Measurements from ENCODE around the gene EPB41L4B.
"Not testable (repeated sequence)": the region's sequence is repeated elsewhere in the genome, so short reads cannot be mapped to it uniquely, and the experiment has no call there.

EPB41L4B gene

GRCh38 chr9:109242014-109242413 is 78.8 kb downstream of the EPB41L4B start:
- DNase-seq, result no peak

DNA sequence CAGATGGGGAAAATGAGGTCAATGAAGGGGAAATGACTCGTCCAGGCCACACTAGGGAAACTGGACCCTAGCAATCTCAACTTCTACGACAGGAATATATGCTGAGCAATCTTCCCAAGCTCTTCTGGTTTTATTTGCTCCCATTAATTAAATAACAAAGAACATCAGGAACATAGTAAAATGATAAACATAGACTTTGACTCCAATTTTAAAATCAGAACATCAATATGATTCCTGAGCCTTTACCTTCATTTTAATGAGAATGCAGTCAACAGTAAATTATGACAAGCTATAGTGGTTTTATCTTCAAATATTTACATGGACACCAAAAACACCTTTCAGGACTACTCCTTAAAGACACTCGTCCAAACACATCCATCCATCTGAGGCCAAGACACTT is 79.7 kb downstream of the EPB41L4B start:
- no peak for DNase-seq

DNA sequence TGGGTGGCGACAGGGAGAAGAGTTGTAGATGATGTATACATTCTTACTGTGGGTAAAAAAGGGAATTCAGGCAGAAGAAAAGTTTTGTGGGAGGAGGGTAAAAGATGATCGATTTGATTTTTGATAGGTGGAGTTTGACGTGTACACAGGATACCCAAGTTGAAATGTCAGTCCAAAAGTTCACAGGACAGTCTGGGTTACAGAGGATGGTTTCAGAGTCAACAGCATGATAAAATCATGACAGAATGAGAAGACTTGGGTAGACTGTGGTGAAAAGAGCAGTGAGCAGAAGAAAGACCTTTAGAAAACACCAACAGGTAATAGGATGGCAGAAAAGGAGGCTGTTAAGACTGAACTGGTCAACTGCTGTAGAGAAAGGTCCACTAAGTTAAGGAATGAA is 81.6 kb downstream of the EPB41L4B start:
- no peak for DNase-seq

- DNase-seq, result no peak
Measured at GRCh38 chr9:109238655-109239054, 82.2 kb downstream of the EPB41L4B start.

GRCh38 chr9:109238125-109238524 is 82.7 kb downstream of the EPB41L4B start:
- no peak for DNase-seq

GRCh38 chr9:109232449-109233237 is 88.2 kb downstream of the EPB41L4B start:
- DNase-seq, result no peak

GRCh38 chr9:109231593-109231992 is 89.3 kb downstream of the EPB41L4B start:
- no peak for DNase-seq

DNA sequence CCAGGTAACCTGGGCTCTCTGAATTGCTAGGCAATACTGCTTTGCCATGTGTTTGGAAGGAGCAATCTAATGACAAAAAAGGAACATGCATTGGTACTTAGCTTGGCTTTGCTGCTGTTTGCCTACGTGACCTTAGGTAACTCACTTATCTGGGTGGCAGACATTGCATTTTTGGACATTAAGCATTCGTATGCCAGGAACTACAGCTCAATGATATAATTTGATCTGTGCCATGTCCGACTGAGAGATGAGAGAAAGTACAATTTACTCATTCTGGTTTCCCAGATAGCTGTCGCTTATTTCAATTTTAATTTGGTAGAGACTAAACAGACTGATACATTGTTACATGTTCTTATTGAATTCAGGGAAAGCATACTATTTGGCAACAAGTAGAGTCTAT is 90.6 kb downstream of the EPB41L4B start:
- no peak for DNase-seq

GRCh38 chr9:109229682-109230081 is 91.2 kb downstream of the EPB41L4B start:
- DNase-seq, result no peak

DNA sequence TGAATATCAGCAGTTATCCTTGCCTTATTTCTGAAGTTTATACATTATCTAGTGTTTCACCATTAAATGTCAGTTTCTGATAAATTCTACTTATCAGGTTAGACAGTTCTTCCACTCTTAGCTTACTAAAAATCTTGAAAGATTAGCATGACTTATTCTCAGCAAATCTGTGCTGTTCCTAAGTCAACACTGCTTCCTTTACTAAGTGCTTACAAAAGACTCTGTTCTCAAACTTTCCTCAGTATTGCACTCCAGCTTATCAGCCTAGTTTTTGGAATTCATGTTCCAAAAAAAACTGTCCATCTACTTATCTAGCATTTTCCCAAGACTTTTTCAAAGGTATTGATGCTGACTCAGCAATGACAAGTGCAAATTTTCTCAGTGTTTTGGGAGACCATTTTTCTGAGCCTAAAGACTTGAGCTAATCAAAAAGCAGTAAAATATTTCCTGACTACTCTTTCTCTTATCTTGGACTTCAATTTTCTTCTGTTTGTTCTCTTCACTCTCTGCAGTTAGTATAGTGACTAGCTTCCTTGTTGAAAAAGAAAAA is 92.7 kb downstream of the EPB41L4B start:
- no peak for DNase-seq

GRCh38 chr9:109225629-109226028 is 95.2 kb downstream of the EPB41L4B start:
- no peak for DNase-seq

- DNase-seq, result no peak
Measured at GRCh38 chr9:109224751-109225150, 96.1 kb downstream of the EPB41L4B start.

DNA sequence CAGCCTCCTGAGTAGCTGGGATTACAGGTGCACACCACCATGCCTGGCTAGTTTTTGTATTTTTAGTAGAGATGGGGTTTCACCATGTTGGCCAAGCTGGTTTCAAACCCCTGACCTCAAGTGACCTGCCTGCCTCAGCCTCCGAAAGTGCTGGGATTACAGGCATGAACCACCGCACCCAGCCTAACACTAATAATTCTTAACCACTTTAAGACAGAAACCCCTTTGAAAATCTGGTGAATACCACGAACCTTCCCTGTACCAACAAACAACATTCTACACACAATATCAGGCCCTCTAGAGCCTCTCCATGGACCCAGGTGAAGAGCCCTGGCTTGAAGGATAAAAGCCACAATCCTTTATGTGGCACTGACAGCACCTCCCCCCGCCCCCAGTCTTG is 102.6 kb downstream of the EPB41L4B start:
- not testable (repeated sequence) for DNase-seq

DNA sequence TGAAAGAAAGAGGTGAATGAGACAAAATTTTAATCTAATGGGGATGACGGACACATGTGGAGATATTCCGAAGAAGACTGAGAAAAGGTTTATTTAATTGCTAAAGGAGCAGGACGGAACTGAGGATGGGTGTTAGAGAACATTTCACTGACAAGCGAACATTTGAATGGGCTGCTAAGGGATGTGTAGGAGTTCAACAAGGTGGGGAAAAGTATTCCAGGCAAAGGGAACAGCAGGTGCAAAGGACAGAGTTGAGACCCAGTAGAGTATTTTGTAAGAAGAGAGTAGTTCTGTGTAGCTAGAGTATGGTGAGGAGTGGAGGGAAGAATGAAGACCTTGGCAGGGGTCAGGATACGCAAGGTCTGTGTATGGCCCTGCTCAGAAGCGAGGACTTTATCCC is 106.4 kb downstream of the EPB41L4B start:
- DNase-seq, result no peak

DNA sequence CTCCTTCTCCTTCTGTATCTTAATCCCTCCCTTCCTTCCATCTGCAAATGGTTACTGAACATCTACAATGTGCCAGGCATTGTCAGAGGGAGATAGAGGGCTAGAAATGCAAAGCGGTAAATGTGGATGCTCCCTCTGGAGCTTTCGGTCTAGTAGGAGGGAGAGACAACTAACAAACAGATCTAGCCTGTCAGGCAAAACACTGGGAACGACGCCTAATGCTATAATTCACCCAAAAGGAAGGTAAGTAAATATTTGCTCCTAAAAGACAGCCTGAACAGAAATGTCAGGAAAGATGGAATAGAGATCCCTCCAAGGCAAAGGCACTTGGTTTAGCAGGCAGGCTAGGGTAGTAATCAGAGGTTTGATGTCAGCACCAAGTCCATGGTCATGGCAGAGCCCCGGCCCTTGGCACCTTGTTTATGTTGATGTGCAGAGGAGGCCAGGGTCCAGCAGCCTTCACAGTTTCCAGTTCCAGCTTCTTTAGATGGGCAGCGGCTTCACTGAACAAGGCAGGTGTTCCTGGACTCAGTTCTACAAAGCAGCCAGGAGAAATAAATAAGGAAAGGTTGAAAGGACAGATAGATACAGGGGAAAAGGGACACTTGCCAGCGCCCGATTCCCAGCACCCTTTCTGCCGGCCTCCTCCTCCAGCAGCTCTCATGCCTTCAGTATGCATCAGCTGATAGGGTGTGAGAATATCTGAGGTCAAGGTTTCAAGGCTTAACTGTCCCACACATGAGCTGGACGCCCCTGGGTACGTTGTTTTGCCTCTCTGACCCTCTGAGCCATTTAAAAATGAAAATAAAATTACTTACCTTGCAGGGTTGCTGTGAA is 107.4 kb downstream of the EPB41L4B start:
- DNase-seq, result no peak

- no peak for DNase-seq
Measured at GRCh38 chr9:109212768-109213167, 108.1 kb downstream of the EPB41L4B start.

DNA sequence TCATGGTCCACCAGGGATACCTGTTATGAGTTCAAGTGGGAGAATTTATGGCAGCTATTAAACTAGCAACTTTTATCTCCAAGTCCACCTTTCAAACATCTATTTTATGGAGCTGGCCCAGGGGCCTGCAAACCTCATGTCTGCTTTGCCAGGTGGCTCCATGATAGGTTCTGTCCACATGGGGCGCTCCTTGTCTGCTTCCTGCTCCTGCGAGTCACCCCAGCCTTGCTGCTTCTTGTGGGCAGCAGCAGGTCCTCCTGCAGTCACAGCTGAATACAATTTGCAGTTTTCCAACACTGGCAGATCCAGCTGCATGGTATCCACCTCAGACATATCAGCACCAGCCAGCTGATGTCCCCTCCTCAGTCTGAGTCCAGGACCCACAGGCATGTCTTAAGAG is 114.2 kb downstream of the EPB41L4B start:
- no peak for DNase-seq

DNA sequence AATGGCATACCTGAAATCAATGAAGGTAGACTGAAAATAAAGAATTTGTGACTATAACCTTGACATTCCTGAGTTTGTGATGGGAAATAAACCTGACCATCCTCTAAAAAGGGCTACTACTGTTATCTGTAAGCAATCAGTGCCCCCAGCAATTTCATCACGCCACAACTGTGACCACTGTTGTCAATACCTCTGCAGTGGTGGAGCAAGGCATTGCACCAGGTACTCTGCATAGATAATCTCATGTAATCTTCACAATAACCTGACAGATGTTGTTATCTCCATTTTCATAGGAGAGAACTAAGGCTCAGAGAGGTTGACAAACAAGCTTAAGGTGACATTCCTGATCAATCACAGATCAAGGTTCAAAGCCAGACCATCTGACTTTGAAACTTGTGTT is 115.3 kb downstream of the EPB41L4B start:
- DNase-seq, result no peak

- no peak for DNase-seq
Measured at GRCh38 chr9:109203761-109204360, 117.0 kb downstream of the EPB41L4B start.

DNA sequence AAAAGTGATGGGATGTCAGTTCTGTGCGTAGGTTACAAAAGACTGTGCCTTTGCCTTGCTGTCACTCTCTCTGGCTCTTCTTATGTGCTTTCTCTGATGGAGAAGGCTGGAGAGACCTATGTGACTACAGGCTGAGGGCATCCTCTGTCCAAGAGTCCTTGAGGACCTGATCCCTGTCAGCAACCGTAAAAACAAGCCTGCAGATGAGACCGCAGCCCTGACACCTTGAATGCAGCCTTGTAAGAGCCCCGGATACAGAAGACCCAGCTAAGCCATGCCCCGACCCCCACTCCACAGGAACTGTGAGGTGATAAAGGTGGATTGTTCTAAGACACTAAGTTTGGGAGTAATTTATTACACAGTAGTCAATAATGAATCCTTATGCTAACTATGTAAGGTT is 121.2 kb downstream of the EPB41L4B start:
- no peak for DNase-seq

- no peak for DNase-seq
Measured at GRCh38 chr9:109198736-109199382, 122.0 kb downstream of the EPB41L4B start.

GRCh38 chr9:109193974-109194556 is 126.8 kb downstream of the EPB41L4B start:
- no peak for DNase-seq
